ENCODE measurements around the gene C12orf60. TPM values are rescaled to one million over a fixed set of nuclear protein-coding genes. Genes with fewer than 3 reads are reported as not detected.

The C12orf60 gene
- total RNA-seq, 4 donors from 2014 or later, result 0.20 to 2.1 (median 0.89) TPM

DNA sequence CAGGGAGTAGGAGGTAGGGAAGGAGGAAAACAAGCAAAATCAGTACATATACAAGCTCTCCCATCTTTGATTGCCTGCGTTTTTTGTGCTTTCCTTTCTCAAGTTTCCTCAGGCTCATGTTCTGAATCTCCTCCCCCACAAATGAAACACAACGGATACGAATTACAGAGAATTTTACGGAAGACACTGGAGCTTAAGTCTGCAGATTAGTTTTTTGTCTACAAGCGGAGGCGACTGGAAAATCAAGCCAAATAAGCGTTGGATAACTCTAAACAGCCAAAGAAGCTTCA, 804 bp upstream of the C12orf60 start:
- WGBS, 2 donors, result 0 to 1% methylated on average over 7 of the region's 7 CpGs
- Histone ChIP-seq H3K4me3 (peak overlapping the region; percentile 78 to 91 (median 88)), H3K9me3 (no peaks in the 10 kb centered on the region), H3K4me1 (peaks cover 0 to 43% (median 13%) of the 10 kb centered on the region in 4 donors), H3K27ac (peak overlapping the region; percentile 92 to 96 (median 94)), H3K36me3 (peaks cover 0 to 19% (median 0%) of the 10 kb centered on the region in 3 donors), H3K27me3 (no peaks in the 10 kb centered on the region)
- TF ChIP-seq EP300 (IDR thresholded peaks at IDR 0.05) (no peak), POLR2A (IDR thresholded peaks at IDR 0.05) (no peak)
- TF ChIP-seq, protein P1, sequence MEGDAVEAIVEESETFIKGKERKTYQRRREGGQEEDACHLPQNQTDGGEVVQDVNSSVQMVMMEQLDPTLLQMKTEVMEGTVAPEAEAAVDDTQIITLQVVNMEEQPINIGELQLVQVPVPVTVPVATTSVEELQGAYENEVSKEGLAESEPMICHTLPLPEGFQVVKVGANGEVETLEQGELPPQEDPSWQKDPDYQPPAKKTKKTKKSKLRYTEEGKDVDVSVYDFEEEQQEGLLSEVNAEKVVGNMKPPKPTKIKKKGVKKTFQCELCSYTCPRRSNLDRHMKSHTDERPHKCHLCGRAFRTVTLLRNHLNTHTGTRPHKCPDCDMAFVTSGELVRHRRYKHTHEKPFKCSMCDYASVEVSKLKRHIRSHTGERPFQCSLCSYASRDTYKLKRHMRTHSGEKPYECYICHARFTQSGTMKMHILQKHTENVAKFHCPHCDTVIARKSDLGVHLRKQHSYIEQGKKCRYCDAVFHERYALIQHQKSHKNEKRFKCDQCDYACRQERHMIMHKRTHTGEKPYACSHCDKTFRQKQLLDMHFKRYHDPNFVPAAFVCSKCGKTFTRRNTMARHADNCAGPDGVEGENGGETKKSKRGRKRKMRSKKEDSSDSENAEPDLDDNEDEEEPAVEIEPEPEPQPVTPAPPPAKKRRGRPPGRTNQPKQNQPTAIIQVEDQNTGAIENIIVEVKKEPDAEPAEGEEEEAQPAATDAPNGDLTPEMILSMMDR (IDR thresholded peaks at IDR 0.05), result no peak
- DNase-seq (ENCODE audit: low spot score in 2 of 2), result no peak

DNA sequence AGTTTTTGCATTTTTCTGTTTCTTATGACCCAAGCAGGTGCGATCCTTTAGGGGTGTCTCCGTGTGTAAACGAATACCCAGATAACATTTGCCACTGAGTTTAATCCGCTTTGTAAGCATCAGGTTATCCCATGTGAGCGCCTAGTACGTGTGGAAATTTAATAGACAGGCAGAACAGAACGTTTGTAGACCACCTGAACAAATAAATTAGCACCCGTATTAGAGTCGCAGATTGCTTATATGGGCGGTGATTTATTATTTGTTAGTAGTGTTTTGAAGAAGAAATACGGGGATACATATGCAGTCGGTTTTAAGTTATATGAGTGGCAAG, 325 bp downstream of the C12orf60 start:
- no peak for TF ChIP-seq POLR2A (IDR thresholded peaks at IDR 0.05)
- TF ChIP-seq, protein P1 (IDR thresholded peaks at IDR 0.05), result no peak
- TF ChIP-seq EP300 (IDR thresholded peaks at IDR 0.05), result no peak
- DNase-seq (ENCODE audit: low spot score in 2 of 2), result no peak
- no peaks in the 10 kb centered on the region for H3K9me3 ChIP-seq
- peak overlapping the region; percentile 89 to 95 (median 92) for H3K27ac ChIP-seq
- no peaks in the 10 kb centered on the region for H3K27me3 ChIP-seq
- peaks cover 0 to 43% (median 13%) of the 10 kb centered on the region in 4 donors for H3K4me1 ChIP-seq
- WGBS, 2 donors, result 0 to 1% methylated on average over 12 of the region's 12 CpGs
- H3K4me3 ChIP-seq, result peak overlapping the region; percentile 53 to 90 (median 82)
- peaks cover 0 to 9% (median 0%) of the 10 kb centered on the region in 3 donors for H3K36me3 ChIP-seq

DNA sequence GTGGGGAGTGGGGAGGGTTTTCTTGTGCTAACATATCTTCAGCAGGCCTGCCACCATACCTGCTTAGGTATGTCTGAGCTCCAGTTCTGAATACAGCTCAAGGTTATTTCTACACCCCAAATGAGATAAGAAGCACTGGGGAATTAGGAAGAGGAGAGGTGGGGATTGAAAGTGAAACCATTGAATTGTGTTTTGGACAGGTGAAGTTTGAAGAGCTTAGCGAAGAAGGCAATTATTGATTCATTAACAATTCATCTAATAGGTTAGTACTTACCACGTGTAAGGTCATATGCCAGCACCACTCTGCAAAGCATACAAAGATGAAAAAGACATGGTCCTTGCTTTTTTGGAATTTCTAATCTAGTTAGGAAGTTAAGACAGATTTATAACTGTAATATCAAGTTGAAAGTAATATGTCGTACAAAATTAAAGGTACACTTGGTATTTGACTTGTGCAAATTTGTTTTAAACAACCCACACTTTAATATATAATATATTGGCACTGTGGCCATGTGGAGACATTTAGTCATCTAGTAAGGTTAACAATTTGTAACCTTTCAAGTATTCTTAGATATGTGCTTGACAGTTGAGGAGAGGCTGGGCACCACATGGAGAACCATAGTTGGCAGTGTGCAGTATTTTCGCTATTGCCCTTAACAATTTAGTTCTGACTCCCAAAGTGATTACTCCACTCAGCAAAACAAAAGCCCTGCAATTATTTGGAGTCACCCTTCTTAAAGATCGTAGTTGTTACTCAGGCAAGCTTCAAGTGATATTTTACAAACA, 6.9 kb downstream of the C12orf60 start:
- DNase-seq (ENCODE audit: low spot score in 2 of 2), result no peak
- H3K4me1 ChIP-seq, result no peaks in the 10 kb centered on the region
- H3K9me3 ChIP-seq, result no peaks in the 10 kb centered on the region
- 86 to 89% methylated on average over 5 of the region's 5 CpGs for WGBS, 2 donors
- TF ChIP-seq, protein P1 (IDR thresholded peaks at IDR 0.05), result no peak
- TF ChIP-seq POLR2A (IDR thresholded peaks at IDR 0.05), result no peak
- no peaks in the 10 kb centered on the region for H3K27me3 ChIP-seq
- H3K36me3 ChIP-seq, result no peaks in the 10 kb centered on the region
- no peak overlapping the region for H3K27ac ChIP-seq
- no peak overlapping the region for H3K4me3 ChIP-seq

DNA sequence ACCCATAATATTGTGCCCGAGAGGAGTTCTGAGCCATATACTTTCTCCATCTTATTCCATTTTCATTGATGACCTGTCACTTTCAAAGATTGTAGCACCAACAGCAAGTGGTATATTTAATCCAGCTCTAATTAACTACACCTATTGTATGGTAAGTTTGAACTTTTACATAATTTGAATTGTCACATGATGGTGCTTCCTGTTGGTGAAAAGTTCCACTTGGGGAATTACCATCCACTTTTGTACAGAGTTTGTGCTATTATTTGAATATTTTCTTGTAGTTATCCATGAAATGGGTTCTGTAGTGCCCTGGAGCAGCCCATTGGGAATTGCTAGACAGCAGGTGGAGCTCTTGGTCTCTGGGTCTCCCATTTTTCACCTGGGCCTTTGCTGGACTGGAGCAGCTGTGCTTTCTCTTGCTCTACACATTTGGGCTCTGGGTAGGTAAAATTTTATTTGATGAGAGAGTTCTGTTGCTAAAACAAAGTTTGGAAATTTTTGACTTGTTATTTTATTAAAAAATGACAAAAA, 7.5 kb downstream of the C12orf60 start:
- no peak for TF ChIP-seq POLR2A (IDR thresholded peaks at IDR 0.05)
- TF ChIP-seq, protein P1 (IDR thresholded peaks at IDR 0.05), result peak in 1 of 5 experiments; percentile 20
- Histone ChIP-seq H3K36me3 (no peaks in the 10 kb centered on the region), H3K27me3 (no peaks in the 10 kb centered on the region), H3K4me3 (no peak overlapping the region), H3K27ac (no peak overlapping the region), H3K9me3 (no peaks in the 10 kb centered on the region), H3K4me1 (no peaks in the 10 kb centered on the region)
- no peak for DNase-seq (ENCODE audit: low spot score in 2 of 2)
- WGBS, 2 donors, result 85 to 98% methylated on average over 1 of the region's 1 CpG

DNA sequence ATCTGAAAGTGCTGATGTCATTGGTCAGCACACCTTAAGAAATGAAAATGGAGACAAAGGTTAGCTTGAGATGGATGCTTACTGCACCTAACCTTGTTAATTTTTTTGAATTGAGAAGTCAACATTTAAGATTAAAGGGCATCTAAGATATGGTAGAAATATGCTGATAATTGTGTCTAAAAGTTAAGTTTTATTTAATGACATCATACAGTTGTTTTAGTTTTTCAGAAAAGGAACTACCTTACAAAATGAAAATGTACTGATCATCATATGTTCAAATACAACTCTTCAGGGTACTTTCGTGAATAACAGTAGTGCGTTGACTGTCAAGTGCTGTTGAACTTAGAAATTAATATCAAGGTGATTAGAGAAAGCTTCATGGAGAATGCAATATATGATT, 8.0 kb downstream of the C12orf60 start:
- Histone ChIP-seq H3K4me3 (no peak overlapping the region), H3K27me3 (no peaks in the 10 kb centered on the region), H3K36me3 (no peaks in the 10 kb centered on the region), H3K9me3 (no peaks in the 10 kb centered on the region), H3K27ac (no peak overlapping the region), H3K4me1 (no peaks in the 10 kb centered on the region)
- WGBS, 2 donors, result 96 to 99% methylated on average over 2 of the region's 2 CpGs
- no peak for DNase-seq (ENCODE audit: low spot score in 2 of 2)
- TF ChIP-seq POLR2A (IDR thresholded peaks at IDR 0.05) (no peak), EP300 (IDR thresholded peaks at IDR 0.05) (no peak)
- TF ChIP-seq, protein P1 (IDR thresholded peaks at IDR 0.05), result no peak
